ELR (cell line): ENCODE data around the gene DCAF4.
"Not testable (repeated sequence)": the region's sequence is repeated elsewhere in the genome, so short reads cannot be mapped to it uniquely, and the experiment has no call there.

Experiments
- DNase-seq: peaks from one replicate; pipeline ENCODE4 v3.0.0-alpha.2; 2015; ENCODE audit warnings: low read depth

DCAF4 gene

GRCh38 chr14:72970824-72971434, 44.7 kb downstream of the DCAF4 start:
- no peak for DNase-seq

- DNase-seq: no peak
Measured at GRCh38 chr14:72974661-72975060, 48.4 kb downstream of the DCAF4 start.

GRCh38 chr14:72975770-72976169, 49.5 kb downstream of the DCAF4 start:
- peak; percentile 32 for DNase-seq

GRCh38 chr14:72978856-72979255, 52.6 kb downstream of the DCAF4 start:
- DNase-seq: no peak

- no peak for DNase-seq
Measured at GRCh38 chr14:72980863-72981262, 54.6 kb downstream of the DCAF4 start.

- DNase-seq: no peak
Measured at GRCh38 chr14:72982146-72982708, 56.0 kb downstream of the DCAF4 start.

GRCh38 chr14:72986214-72986613, 60.0 kb downstream of the DCAF4 start:
- DNase-seq: no peak

- no peak for DNase-seq
Measured at GRCh38 chr14:72986857-72987256, 60.6 kb downstream of the DCAF4 start.

GRCh38 chr14:72990171-72990570, 63.9 kb downstream of the DCAF4 start:
- no peak for DNase-seq

- no peak for DNase-seq
Measured at GRCh38 chr14:72996916-72997315, 70.7 kb downstream of the DCAF4 start.

GRCh38 chr14:72998252-72998903, 72.1 kb downstream of the DCAF4 start:
- DNase-seq: no peak

- no peak for DNase-seq
Measured at GRCh38 chr14:72999316-72999715, 73.1 kb downstream of the DCAF4 start.

GRCh38 chr14:73000073-73000472, 73.8 kb downstream of the DCAF4 start:
- DNase-seq: no peak

GRCh38 chr14:73003681-73004080, 77.4 kb downstream of the DCAF4 start:
- no peak for DNase-seq

GRCh38 chr14:73004641-73005040, 78.4 kb downstream of the DCAF4 start:
- DNase-seq: not testable (repeated sequence)

- DNase-seq: no peak
Measured at GRCh38 chr14:73007835-73008234, 81.6 kb downstream of the DCAF4 start.

GRCh38 chr14:73008501-73008900, 82.2 kb downstream of the DCAF4 start:
- no peak for DNase-seq
